Cortex of kidney (tissue), 1 donor: Measurements from ENCODE around the gene FRMD4A.
"Not testable (repeated sequence)": the region's sequence is repeated elsewhere in the genome, so short reads cannot be mapped to it uniquely, and the experiment has no call there.

ENCODE experiments used
- DNase-seq: peaks from one replicate; lab custom pipeline; 2025; lab: John Stamatoyannopoulos, UW

The FRMD4A gene

GRCh38 chr10:14240253-14241189, 90.2 kb downstream of the FRMD4A start:
- DNase-seq: no peak

DNA sequence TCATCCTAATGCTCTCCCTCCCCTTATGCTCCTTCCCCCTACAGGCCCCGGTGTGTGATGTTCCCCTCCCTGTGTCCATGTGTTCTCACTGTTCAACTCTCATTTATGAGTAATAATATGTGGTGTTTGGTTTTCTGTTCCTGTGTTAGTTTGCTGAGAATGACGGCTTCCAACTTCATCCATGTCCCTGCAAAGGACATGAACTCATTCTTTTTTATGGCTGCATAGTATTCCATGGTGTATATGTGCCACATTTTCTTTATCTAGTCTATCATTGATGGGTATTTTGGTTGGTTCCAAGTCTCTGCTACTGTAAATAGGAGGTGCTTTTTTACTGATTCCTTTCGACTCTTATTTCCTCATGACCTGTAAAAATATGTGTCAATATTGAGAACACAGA, 92.1 kb downstream of the FRMD4A start:
- not testable (repeated sequence) for DNase-seq

DNA sequence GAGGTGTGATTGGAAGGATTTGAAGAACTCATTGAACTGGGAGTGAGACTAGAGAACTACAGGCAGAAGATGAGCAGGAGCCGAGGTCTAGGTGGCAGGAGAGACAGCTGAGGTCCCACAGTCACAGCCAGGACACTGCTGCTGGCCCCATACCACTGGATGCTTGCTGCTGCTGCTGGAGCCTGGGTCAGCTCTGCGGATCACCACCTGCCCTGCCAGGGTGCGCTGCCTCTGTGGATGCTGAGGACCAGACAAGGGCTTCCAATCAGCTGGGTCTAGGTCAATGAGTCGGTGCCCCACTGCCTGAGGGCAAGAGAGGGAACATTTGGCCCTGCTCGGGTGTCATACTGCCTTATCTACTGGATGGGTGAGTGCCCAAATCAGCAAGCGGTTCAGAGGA, 94.4 kb downstream of the FRMD4A start:
- no peak for DNase-seq

GRCh38 chr10:14235566-14236195, 95.0 kb downstream of the FRMD4A start:
- no peak for DNase-seq

DNA sequence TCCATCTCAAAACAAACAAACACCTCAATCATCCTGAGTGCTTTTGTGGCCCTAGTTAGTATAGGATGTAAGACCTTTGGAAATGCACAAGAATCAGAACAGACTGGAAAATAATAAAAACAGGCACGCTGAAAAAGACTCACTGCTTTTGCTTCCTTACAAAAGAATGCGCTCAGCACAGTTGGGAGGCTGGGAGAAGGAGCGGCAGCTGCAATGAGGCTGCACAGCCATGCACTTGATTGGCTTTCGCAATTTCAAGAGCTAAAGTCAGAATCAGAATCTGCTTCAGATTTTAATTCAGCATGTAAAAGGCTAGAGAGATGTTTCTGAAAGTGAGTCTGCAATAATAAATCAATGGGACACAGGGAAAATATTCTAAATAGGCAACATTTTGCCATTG, 97.2 kb downstream of the FRMD4A start:
- DNase-seq: no peak

DNA sequence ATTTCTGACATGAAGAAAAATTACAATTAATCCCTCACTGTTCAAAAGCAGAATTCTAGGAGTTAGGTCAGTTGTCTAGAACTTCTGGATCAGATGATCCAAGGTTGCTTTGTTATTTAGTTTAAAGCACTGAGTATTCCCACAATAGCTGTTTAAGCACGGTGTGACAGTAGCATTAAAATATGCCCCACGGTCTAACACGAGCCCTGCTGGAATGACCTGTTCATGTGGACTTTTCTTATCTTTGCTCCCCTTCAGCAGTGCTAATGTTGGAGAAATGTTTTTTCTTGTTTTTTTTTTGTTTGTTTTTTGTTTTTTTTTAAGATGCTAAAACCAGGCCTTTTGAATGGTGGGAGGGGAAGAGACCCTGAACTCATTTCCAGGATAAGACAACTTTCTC, 101.9 kb downstream of the FRMD4A start:
- DNase-seq: not testable (repeated sequence)

GRCh38 chr10:14225379-14225778, 105.3 kb downstream of the FRMD4A start:
- no peak for DNase-seq

DNA sequence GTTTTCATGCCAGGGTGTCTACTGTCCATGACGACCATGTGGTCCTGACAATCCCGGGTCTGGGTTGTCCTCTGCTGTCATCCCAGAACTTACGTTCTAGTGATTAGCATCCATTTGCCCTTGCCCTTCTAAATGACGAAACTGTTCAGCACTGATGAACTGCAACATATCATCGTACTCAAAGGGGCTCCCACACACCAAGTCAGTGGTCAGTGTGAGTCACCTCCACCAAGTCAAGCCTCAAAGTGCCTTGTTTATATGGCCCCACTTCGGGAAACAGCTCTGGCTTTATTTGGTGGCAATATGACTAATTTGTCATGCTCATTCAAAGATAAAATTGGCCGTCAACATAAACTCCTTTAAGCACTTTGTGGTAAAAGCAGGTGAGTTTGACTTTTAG, 110.7 kb downstream of the FRMD4A start:
- no peak for DNase-seq

- no peak for DNase-seq
These were observed 111.3 kb downstream of the FRMD4A start for GRCh38 chr10:14219411-14219810.

DNA sequence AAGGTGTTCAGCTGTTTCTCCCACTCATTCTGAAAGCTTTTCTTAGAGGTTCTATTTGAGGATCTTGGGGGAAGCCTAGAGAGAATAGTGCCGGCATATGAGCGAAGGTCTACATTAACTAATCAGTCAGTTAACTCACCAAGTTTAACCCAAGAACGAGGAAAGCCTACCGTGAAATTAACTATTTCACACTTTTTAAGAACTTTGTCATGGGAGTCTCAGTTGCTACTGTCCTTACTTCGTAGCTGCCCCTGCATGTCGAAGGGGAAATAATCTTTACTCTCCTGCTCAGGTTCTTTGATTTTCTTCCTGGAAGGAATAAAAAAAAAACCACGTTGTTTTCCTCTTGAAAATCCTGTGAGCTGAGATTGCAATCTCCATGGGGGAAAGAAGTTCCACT, 115.1 kb downstream of the FRMD4A start:
- no peak for DNase-seq

DNA sequence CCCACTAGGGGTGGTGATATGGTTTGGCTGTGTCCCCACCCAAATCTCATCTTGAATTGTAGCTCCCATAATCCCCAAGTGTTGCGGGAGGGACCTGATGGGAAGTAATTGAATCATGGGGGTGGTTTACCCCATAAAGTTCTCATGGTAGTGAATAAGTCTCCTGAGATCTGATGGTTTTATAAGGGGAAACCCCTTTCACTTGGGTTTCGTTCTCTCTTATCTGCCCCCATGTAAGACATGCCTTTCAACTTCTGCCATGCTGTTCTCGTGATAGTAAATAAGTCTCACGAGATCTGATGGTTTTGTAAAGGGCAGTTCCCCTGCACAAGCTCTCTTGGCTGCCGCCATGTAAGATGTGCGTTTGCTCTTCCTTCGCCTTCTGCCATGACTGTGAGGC, 117.0 kb downstream of the FRMD4A start:
- not testable (repeated sequence) for DNase-seq

- no peak for DNase-seq
These were observed 119.1 kb downstream of the FRMD4A start for GRCh38 chr10:14211610-14212009.

DNA sequence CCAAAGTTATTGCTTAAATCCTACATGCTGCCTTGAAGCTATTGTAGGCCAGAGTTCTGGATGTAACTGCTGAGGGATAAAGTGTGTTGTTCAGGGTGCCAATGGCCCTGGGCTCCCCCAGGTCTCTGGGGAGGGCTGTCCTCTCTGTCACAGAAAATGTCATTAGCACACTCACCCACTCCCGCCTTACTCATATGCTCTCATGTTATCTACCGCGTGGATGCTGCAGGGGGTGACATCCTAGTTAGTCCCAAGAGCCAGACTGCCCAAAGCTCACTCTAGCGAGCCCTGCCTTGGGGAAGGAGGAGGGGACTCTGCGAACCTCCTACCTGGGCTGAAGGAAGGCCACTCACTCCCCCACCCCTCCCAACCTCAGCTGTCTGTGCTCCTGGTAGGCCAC, 122.5 kb downstream of the FRMD4A start:
- DNase-seq: no peak

- no peak for DNase-seq
These were observed 125.5 kb downstream of the FRMD4A start for GRCh38 chr10:14205233-14205632.

GRCh38 chr10:14200698-14201544, 129.8 kb downstream of the FRMD4A start:
- DNase-seq: no peak

GRCh38 chr10:14199098-14199497, 131.6 kb downstream of the FRMD4A start:
- not testable (repeated sequence) for DNase-seq

DNA sequence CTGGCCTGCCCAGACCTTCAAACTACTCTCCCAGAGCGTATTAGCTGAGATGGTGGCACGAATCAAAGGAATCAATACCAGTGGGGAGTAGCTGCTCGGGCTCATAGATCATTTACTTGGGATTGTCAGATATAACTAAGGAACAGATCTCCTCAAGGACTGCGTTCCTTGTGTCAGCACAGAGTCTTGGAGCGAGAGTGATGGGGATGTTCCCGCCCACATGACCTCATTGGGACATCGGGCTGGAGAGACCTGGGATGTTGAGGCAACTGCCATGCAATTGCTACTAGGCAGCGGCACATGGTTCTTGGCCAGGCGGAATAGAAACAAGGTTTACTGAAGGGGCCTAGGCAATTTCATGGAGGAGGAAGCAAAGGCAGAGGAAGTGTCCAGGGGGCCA, 132.6 kb downstream of the FRMD4A start:
- DNase-seq: no peak

GRCh38 chr10:14196113-14196512, 134.6 kb downstream of the FRMD4A start:
- no peak for DNase-seq

DNA sequence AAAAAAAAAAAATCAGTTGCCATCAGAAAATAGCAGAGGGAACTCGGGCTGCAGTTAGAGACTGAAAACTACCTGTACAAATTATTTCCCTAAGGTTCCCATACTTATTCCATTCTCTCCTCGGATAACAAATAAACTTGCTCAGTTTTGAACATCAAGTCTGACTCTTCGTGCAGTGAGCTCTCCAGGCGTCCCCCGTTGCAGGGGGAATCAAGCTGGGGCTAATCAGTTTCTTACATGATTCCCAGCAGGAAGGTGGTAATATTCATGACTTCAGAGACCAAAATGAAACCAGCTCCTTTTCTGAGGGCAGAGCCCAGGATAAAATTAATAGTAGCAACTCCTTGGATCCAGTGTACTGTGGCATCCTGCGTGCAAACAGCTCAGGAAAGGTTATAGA, 135.3 kb downstream of the FRMD4A start:
- DNase-seq: no peak

DNA sequence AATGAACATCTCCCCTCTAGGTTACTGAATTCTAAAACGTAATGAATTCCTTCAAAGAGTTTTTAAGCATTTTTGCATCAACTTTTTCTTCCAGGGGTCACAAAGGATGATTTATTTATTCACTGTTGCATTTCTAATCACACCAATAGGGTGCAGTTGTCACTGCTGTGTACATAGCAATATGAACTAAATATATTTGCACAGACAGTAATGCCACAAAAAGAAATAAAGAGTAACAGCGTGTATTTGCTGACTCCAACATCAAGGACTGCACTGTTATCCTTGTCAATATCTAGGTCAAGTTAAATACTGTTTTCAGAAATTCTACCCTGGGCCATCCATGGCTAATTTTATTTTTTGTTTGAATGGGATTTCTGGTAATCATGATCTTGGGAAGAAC, 138.0 kb downstream of the FRMD4A start:
- DNase-seq: no peak

DNA sequence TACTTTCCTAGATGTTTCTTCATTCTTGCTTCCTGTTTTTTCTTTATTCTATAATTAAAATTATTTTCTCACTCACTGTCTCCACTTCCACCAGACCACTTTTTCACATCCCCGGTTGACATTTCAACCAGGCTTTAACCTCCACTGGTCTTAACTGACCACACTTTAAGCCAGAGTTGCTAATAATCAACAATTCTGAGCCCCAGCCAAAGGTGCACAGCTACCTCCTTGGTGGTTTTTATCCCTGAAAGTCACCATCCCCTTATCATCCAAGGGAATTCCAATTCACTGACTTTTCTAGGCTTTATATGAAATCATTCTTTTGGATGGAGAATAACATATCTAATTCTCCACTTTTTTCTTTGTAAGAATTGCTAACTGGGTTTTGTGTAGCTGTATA, 138.9 kb downstream of the FRMD4A start:
- DNase-seq: no peak

- DNase-seq: no peak
These were observed 139.3 kb downstream of the FRMD4A start for GRCh38 chr10:14191407-14191806.

GRCh38 chr10:14190702-14191101, 140.0 kb downstream of the FRMD4A start:
- no peak for DNase-seq
